ENCODE measurements around the gene DNHD1.

The DNHD1 gene

GRCh38 chr11:6539748-6540268 lies 42.7 kb downstream of the DNHD1 start:
- Histone ChIP-seq H3K36me3 (ENCODE audit: low read length) (no peaks in the 10 kb centered on the region), H4K20me1 (ENCODE audit: low read depth, low read length) (no peaks in the 10 kb centered on the region), H3K9me3 (ENCODE audit: insufficient read depth, low read length) (no peaks in the 10 kb centered on the region), H3K9ac (ENCODE audit: low read length) (no peak overlapping the region), H3K9me2 (replicated peaks; ENCODE audit: insufficient read depth, low read length) (no peaks in the 10 kb centered on the region), H2AFZ (ENCODE audit: low read depth, low read length, severe bottlenecking) (no peak overlapping the region), H3K27ac (ENCODE audit: low read depth, low read length) (no peak overlapping the region), H3K79me2 (ENCODE audit: insufficient read depth, low read length) (no peaks in the 10 kb centered on the region), H3K4me2 (ENCODE audit: low read depth, low read length, poor library complexity, severe bottlenecking) (no peak overlapping the region), H3K4me3 (ENCODE audit: insufficient read depth, low read length, poor library complexity, severe bottlenecking) (no peak overlapping the region), H3K27me3 (ENCODE audit: low read length) (no peaks in the 10 kb centered on the region), H3F3A (ENCODE audit: insufficient read depth) (no peaks in the 10 kb centered on the region)
- TF ChIP-seq CTCF (IDR thresholded peaks at IDR 0.05; ENCODE audit: insufficient read depth, low read length, poor library complexity, severe bottlenecking) (no peak), EZH2phosphoT487 (conservative IDR thresholded peaks at IDR 0.05; ENCODE audit: low read length) (no peak)

- no peak overlapping the region for H3K4me3 ChIP-seq (ENCODE audit: insufficient read depth, low read length, poor library complexity, severe bottlenecking)
- H2AFZ ChIP-seq (ENCODE audit: low read depth, low read length, severe bottlenecking): no peak overlapping the region
- no peaks in the 10 kb centered on the region for H3F3A ChIP-seq (ENCODE audit: insufficient read depth)
- H3K9ac ChIP-seq (ENCODE audit: low read length): no peak overlapping the region
- no peaks in the 10 kb centered on the region for H3K9me3 ChIP-seq (ENCODE audit: insufficient read depth, low read length)
- H3K4me2 ChIP-seq (ENCODE audit: low read depth, low read length, poor library complexity, severe bottlenecking): no peak overlapping the region
- no peak overlapping the region for H3K27ac ChIP-seq (ENCODE audit: low read depth, low read length)
- H3K36me3 ChIP-seq (ENCODE audit: low read length): no peaks in the 10 kb centered on the region
- H4K20me1 ChIP-seq (ENCODE audit: low read depth, low read length): no peaks in the 10 kb centered on the region
- no peaks in the 10 kb centered on the region for H3K79me2 ChIP-seq (ENCODE audit: insufficient read depth, low read length)
- no peaks in the 10 kb centered on the region for H3K9me2 ChIP-seq (replicated peaks; ENCODE audit: insufficient read depth, low read length)
- H3K27me3 ChIP-seq (ENCODE audit: low read length): no peaks in the 10 kb centered on the region
- TF ChIP-seq CTCF (IDR thresholded peaks at IDR 0.05; ENCODE audit: insufficient read depth, low read length, poor library complexity, severe bottlenecking): no peak
Observed at GRCh38 chr11:6541356-6541755, 44.3 kb downstream of the DNHD1 start.

GRCh38 chr11:6542727-6543126 lies 45.6 kb downstream of the DNHD1 start:
- Histone ChIP-seq H3K9me3 (ENCODE audit: insufficient read depth, low read length) (no peaks in the 10 kb centered on the region), H3K36me3 (ENCODE audit: low read length) (no peaks in the 10 kb centered on the region), H3K79me2 (ENCODE audit: insufficient read depth, low read length) (no peaks in the 10 kb centered on the region), H3K9me2 (replicated peaks; ENCODE audit: insufficient read depth, low read length) (no peaks in the 10 kb centered on the region), H3K27ac (ENCODE audit: low read depth, low read length) (no peak overlapping the region), H3K9ac (ENCODE audit: low read length) (no peak overlapping the region), H3F3A (ENCODE audit: insufficient read depth) (no peaks in the 10 kb centered on the region), H3K4me3 (ENCODE audit: insufficient read depth, low read length, poor library complexity, severe bottlenecking) (no peak overlapping the region), H3K4me2 (ENCODE audit: low read depth, low read length, poor library complexity, severe bottlenecking) (no peak overlapping the region), H4K20me1 (ENCODE audit: low read depth, low read length) (no peaks in the 10 kb centered on the region), H2AFZ (ENCODE audit: low read depth, low read length, severe bottlenecking) (no peak overlapping the region), H3K27me3 (ENCODE audit: low read length) (no peaks in the 10 kb centered on the region)
- TF ChIP-seq CTCF (IDR thresholded peaks at IDR 0.05; ENCODE audit: insufficient read depth, low read length, poor library complexity, severe bottlenecking): no peak
- no peak for TF ChIP-seq EZH2phosphoT487 (conservative IDR thresholded peaks at IDR 0.05; ENCODE audit: low read length)

Data from SU-DHL-6 (cell line).